CD14-positive monocyte (primary cell): ENCODE data around the gene ARHGAP32. TPM values are rescaled to one million over a fixed set of nuclear protein-coding genes. Genes with fewer than 3 reads are reported as not detected.

Experiments used
- DNase-seq, 3 donors: peaks; one replicate each; pipeline ENCODE4 v3.0.0-alpha.2; 2011 to 2022
- H2AFZ ChIP-seq: 2 replicates; pipeline ENCODE4 v1.6.0; 2012; ENCODE audit warnings: mild to moderate bottlenecking, low read depth, low read length, inconsistent platforms; ENCODE audit not compliant: insufficient read depth, poor library complexity, severe bottlenecking
- H3K27ac ChIP-seq, 2 donors: 1 replicate in 1 of 2; 2 replicates in 1 of 2; pipeline ENCODE4 v1.5.1; 2012 to 2013; ENCODE audit warnings: low read length in 2 of 2, control low read depth in 1 of 2, inconsistent platforms in 1 of 2, low read depth in 1 of 2, mild to moderate bottlenecking in 1 of 2
- H3K27me3 ChIP-seq, 2 donors: one replicate each; pipeline versions ENCODE4 v1.6.0 to v1.6.1; 2011 to 2013; ENCODE audit warnings: low read length in 2 of 2; ENCODE audit not compliant: control insufficient read depth in 2 of 2, insufficient read depth in 2 of 2
- H3K36me3 ChIP-seq, 2 donors: replicated peaks in 1 of 2; 1 replicate in 1 of 2; 2 replicates in 1 of 2; pipeline versions ENCODE4 v1.5.1 to v1.6.1; 2012 to 2013; ENCODE audit warnings: low read length in 2 of 2, control low read depth in 1 of 2, inconsistent platforms in 1 of 2, mild to moderate bottlenecking in 1 of 2; ENCODE audit not compliant: insufficient read depth in 2 of 2, control insufficient read depth in 1 of 2
- H3K4me1 ChIP-seq, 2 donors: 1 replicate in 1 of 2; 2 replicates in 1 of 2; pipeline versions ENCODE4 v1.5.1 to v1.6.1; 2012 to 2013; ENCODE audit warnings: low read length in 2 of 2, control low read depth in 1 of 2, inconsistent platforms in 1 of 2, mild to moderate bottlenecking in 1 of 2, moderate library complexity in 1 of 2; ENCODE audit not compliant: insufficient read depth in 2 of 2, control insufficient read depth in 1 of 2
- H3K4me2 ChIP-seq: replicated peaks from 2 replicates; pipeline ENCODE3; 2012; ENCODE audit warnings: low read length, moderate library complexity, mild to moderate bottlenecking; ENCODE audit not compliant: poor library complexity, severe bottlenecking; ENCODE audit errors: extremely low read depth
- H3K4me3 ChIP-seq, 3 experiments: fragments of 200-600 bp in 1 of 3; sonication (generic) in 1 of 3; replicated peaks in 1 of 3; 1 replicate in 2 of 3; 2 replicates in 1 of 3; pipeline ENCODE4 v1.5.1; 2011 to 2013; ENCODE audit warnings: low read length in 3 of 3, mild to moderate bottlenecking in 3 of 3, control low read depth in 2 of 3, low read depth in 2 of 3, inconsistent platforms in 1 of 3, moderate library complexity in 1 of 3
- H3K79me2 ChIP-seq: 2 replicates; pipeline ENCODE4 v1.6.0; 2012; ENCODE audit warnings: mild to moderate bottlenecking, control low read depth, inconsistent platforms, low read length, moderate library complexity; ENCODE audit not compliant: insufficient read depth
- H3K9ac ChIP-seq: 2 replicates; pipeline ENCODE4 v1.6.0; 2017; ENCODE audit warnings: low read length, mild to moderate bottlenecking; ENCODE audit not compliant: insufficient read depth, poor library complexity, severe bottlenecking
- H3K9me3 ChIP-seq, 2 donors: replicated peaks in 1 of 2; 1 replicate in 1 of 2; 2 replicates in 1 of 2; pipeline versions ENCODE4 v1.5.1 to v1.6.1; 2012 to 2013; ENCODE audit warnings: low read length in 2 of 2, control low read depth in 1 of 2; ENCODE audit not compliant: control insufficient read depth in 1 of 2, insufficient read depth in 1 of 2
- H4K20me1 ChIP-seq: 2 replicates; pipeline ENCODE4 v1.6.0; 2012; ENCODE audit warnings: mild to moderate bottlenecking, low read length, control low read depth, moderate library complexity; ENCODE audit not compliant: insufficient read depth
- H3K27ac Mint-ChIP-seq, 7 donors: one replicate each; pipeline ENCODE4 v1.8.0; 2020; ENCODE audit warnings: mild to moderate bottlenecking in 7 of 7, mixed read lengths in 7 of 7, moderate library complexity in 6 of 7, inconsistent platforms in 2 of 7
- H3K27me3 Mint-ChIP-seq, 3 donors: one replicate each; pipeline ENCODE4 v1.8.0; 2021 to 2022; ENCODE audit warnings: low read depth in 3 of 3, mild to moderate bottlenecking in 3 of 3, mixed read lengths in 3 of 3, moderate library complexity in 3 of 3, inconsistent platforms in 1 of 3
- H3K36me3 Mint-ChIP-seq, 2 donors: one replicate each; pipeline ENCODE4 v1.8.0; 2020; ENCODE audit warnings: mixed read lengths in 2 of 2, inconsistent platforms in 1 of 2, mild to moderate bottlenecking in 1 of 2
- H3K4me1 Mint-ChIP-seq: one replicate; pipeline ENCODE4 v1.8.0; 2020; ENCODE audit warnings: mild to moderate bottlenecking, mixed read lengths
- H3K4me3 Mint-ChIP-seq, 2 donors: one replicate each; pipeline ENCODE4 v1.8.0; 2020; ENCODE audit warnings: mild to moderate bottlenecking in 2 of 2, mixed read lengths in 2 of 2, moderate library complexity in 1 of 2
- H3K9me3 Mint-ChIP-seq, 7 donors: one replicate each; pipeline ENCODE4 v1.8.0; 2020 to 2022; ENCODE audit warnings: mixed read lengths in 7 of 7, mild to moderate bottlenecking in 6 of 7, moderate library complexity in 6 of 7, inconsistent platforms in 2 of 7
- CTCF ChIP-seq: fragments of 200-600 bp; IDR thresholded peaks from one replicate; pipeline ENCODE4 v1.8.0; 2022; ENCODE audit warnings: antibody characterized with exemption, mild to moderate bottlenecking
- WGBS: methylation state at CpG from one replicate; pipeline ENCODE4 v1.1.5; 2013; ENCODE audit warnings: missing lambda C conversion rate; ENCODE audit not compliant: insufficient coverage; 5-methylcytosine and 5-hydroxymethylcytosine counted together
- intact Hi-C, 2 donors: fragments of 100-400 bp; cut with micrococcal nuclease; formaldehyde crosslinking; loops; one replicate each; pipeline versions ENCODE4 v1.15.0 to v1.15.1; 2023
- polyA plus RNA-seq, 3 donors: library from polyadenylated mRNA; depleted of rRNA in 1 of 3; unstranded in 2 of 3; stranded (reverse) in 1 of 3; fragments of 300-500 nt in 2 of 3; fragments of >200 nt in 1 of 3; fragmentation: Illumina TruSeq in 2 of 3; gene quantifications; 1 replicate in 2 of 3; 2 replicates in 1 of 3; pipeline ENCODE4 v1.2.3, GENCODE V29; 2012 to 2021

The ARHGAP32 gene
- polyA plus RNA-seq, 3 donors, result 0.13 to 3.4 (median 0.72) TPM

- Mint-ChIP-seq H3K4me1 (peaks cover 17% of the 10 kb centered on the region), H3K36me3 (no peaks in the 10 kb centered on the region), H3K27ac (no peak overlapping the region), H3K9me3 (peaks cover 0 to 6% (median 0%) of the 10 kb centered on the region in 7 donors), H3K27me3 (peaks cover 0 to 1% (median under 1%) of the 10 kb centered on the region in 3 donors), H3K4me3 (no peak overlapping the region)
- Histone ChIP-seq H3K9me3 (no peaks in the 10 kb centered on the region), H3K36me3 (no peaks in the 10 kb centered on the region), H3K4me3 (no peak overlapping the region), H4K20me1 (no peaks in the 10 kb centered on the region), H3K27ac (no peak overlapping the region), H2AFZ (no peak overlapping the region), H3K79me2 (no peaks in the 10 kb centered on the region), H3K27me3 (no peaks in the 10 kb centered on the region), H3K4me2 (no peak overlapping the region), H3K4me1 (peaks cover 7 to 9% of the 10 kb centered on the region in 2 donors), H3K9ac (no peak overlapping the region)
- 71% methylated on average over 1 of the region's 2 CpGs for WGBS
- intact Hi-C loops, result no loop called here
- TF ChIP-seq CTCF, result no peak
- no peak for DNase-seq
Measured at GRCh38 chr11:128916681-128917080, 275.4 kb downstream of the ARHGAP32 start.

- Mint-ChIP-seq H3K36me3 (no peaks in the 10 kb centered on the region), H3K4me1 (peaks cover 17% of the 10 kb centered on the region), H3K4me3 (no peak overlapping the region), H3K27ac (no peak overlapping the region), H3K27me3 (peaks cover 0 to 1% (median 1%) of the 10 kb centered on the region in 3 donors), H3K9me3 (peaks cover 0 to 6% (median 1%) of the 10 kb centered on the region in 7 donors)
- intact Hi-C loops, result no loop called here
- Histone ChIP-seq H3K4me2 (no peak overlapping the region), H3K27ac (no peak overlapping the region), H3K36me3 (no peaks in the 10 kb centered on the region), H3K9ac (no peak overlapping the region), H3K4me3 (no peak overlapping the region), H3K9me3 (no peaks in the 10 kb centered on the region), H2AFZ (no peak overlapping the region), H3K79me2 (no peaks in the 10 kb centered on the region), H3K27me3 (no peaks in the 10 kb centered on the region), H3K4me1 (peaks cover 7 to 9% of the 10 kb centered on the region in 2 donors), H4K20me1 (no peaks in the 10 kb centered on the region)
- no CpG with 5 or more reads among the region's 3 CpGs for WGBS
- TF ChIP-seq CTCF, result no peak
- no peak for DNase-seq
Measured at GRCh38 chr11:128916037-128916572, 276.0 kb downstream of the ARHGAP32 start.
